SK-N-SH (cell line): Measurements from ENCODE around the gene EIF4G1. TPM values are rescaled to one million over a fixed set of nuclear protein-coding genes. Genes with fewer than 3 reads are reported as not detected.

Experiments used
- CTCF ChIA-PET: fragments of 300-600, 350-600 bp; formaldehyde crosslinking; extraction: SDS; loops from one replicate; lab custom pipeline; 2021; lab: Yijun Ruan, JAX
- POLR2A ChIA-PET: fragments of 350-600 bp; sonication (Branson Sonifier 250); formaldehyde crosslinking; extraction: SDS; loops from one replicate; lab custom pipeline; 2020; ENCODE audit warnings: antibody characterized with exemption, inconsistent platforms; lab: Yijun Ruan, JAX
- DNase-seq: peaks from one replicate; pipeline ENCODE4 v3.0.0; 2012
- H2AFZ ChIP-seq: fragments of 200-600 bp; sonication (generic); 2 replicates; pipeline ENCODE4 v1.8.1; 2016; ENCODE audit warnings: antibody characterized with exemption, mild to moderate bottlenecking, low read depth
- H3F3A ChIP-seq: fragments of 200-600 bp; sonication (generic); replicated peaks from 2 replicates; pipeline ENCODE3; 2016; ENCODE audit warnings: antibody characterized with exemption, mild to moderate bottlenecking; ENCODE audit not compliant: insufficient read depth
- H3K27ac ChIP-seq, 2 experiments: fragments of 200-500 bp in 1 of 2; fragments of 200-600 bp in 1 of 2; sonication (Bioruptor generic) in 1 of 2; sonication (generic), shearing (Covaris generic) in 1 of 2; 2 replicates each; pipeline versions ENCODE4 v1.5.1 to v1.6.1; 2014 to 2016; ENCODE audit warnings: low read depth in 2 of 2, inconsistent platforms in 1 of 2, low read length in 1 of 2, mild to moderate bottlenecking in 1 of 2, mixed read lengths in 1 of 2
- H3K27me3 ChIP-seq: fragments of 200-600 bp; sonication (generic), shearing (Covaris generic); 2 replicates; pipeline ENCODE4 v1.6.1; 2016; ENCODE audit warnings: mixed run types; ENCODE audit not compliant: insufficient read depth
- H3K36me3 ChIP-seq, 2 experiments: fragments of 200-500 bp in 1 of 2; fragments of 200-600 bp in 1 of 2; sonication (Bioruptor generic) in 1 of 2; sonication (generic) in 1 of 2; replicated peaks in 1 of 2; 2 replicates each; pipeline versions ENCODE3 to v1.5.1; 2014 to 2016; ENCODE audit warnings: low read length in 1 of 2, mild to moderate bottlenecking in 1 of 2; ENCODE audit not compliant: insufficient read depth in 2 of 2, control insufficient read depth in 1 of 2
- H3K4me1 ChIP-seq, 2 experiments: fragments of 200-500 bp in 1 of 2; fragments of 200-600 bp in 1 of 2; sonication (Bioruptor generic) in 1 of 2; sonication (generic), shearing (Covaris generic) in 1 of 2; 2 replicates each; pipeline versions ENCODE4 v1.5.1 to v1.6.1; 2014 to 2016; ENCODE audit warnings: low read depth in 1 of 2, low read length in 1 of 2, mixed run types in 1 of 2; ENCODE audit not compliant: insufficient read depth in 2 of 2, control insufficient read depth in 1 of 2
- H3K4me2 ChIP-seq: fragments of 200-600 bp; sonication (generic), shearing (Covaris generic); 2 replicates; pipeline ENCODE4 v1.6.1; 2017; ENCODE audit warnings: mixed run types
- H3K4me3 ChIP-seq, 2 experiments: fragments of 200-500 bp in 1 of 2; fragments of 200-600 bp in 1 of 2; sonication (Bioruptor generic) in 1 of 2; sonication (generic), shearing (Covaris generic) in 1 of 2; 2 replicates each; pipeline versions ENCODE4 v1.5.1 to v1.8.1; 2014 to 2016; ENCODE audit warnings: low read depth in 2 of 2, inconsistent platforms in 1 of 2, low read length in 1 of 2, mild to moderate bottlenecking in 1 of 2, mixed read lengths in 1 of 2, moderate library complexity in 1 of 2
- H3K79me2 ChIP-seq: fragments of 200-600 bp; sonication (generic); 2 replicates; pipeline ENCODE4 v1.8.1; 2017; ENCODE audit warnings: mild to moderate bottlenecking; ENCODE audit not compliant: insufficient read depth
- H3K9ac ChIP-seq: fragments of 200-600 bp; sonication (generic); 2 replicates; pipeline ENCODE4 v1.6.1; 2017; ENCODE audit warnings: mixed run types
- H3K9me2 ChIP-seq: fragments of 200-600 bp; sonication (generic); 2 replicates; pipeline ENCODE4 v1.6.1; 2017; ENCODE audit warnings: mixed run types
- H3K9me3 ChIP-seq: fragments of 200-600 bp; sonication (generic); 2 replicates; pipeline ENCODE4 v1.6.1; 2017; ENCODE audit warnings: mixed run types, mild to moderate bottlenecking, moderate library complexity
- H4K20me1 ChIP-seq: fragments of 200-600 bp; sonication (generic); 2 replicates; pipeline ENCODE4 v1.6.1; 2017; ENCODE audit warnings: mild to moderate bottlenecking, mixed run types; ENCODE audit not compliant: insufficient read depth
- ELF1 ChIP-seq: IDR thresholded peaks from 2 replicates; pipeline ENCODE4 v1.4.0; 2012
- EZH2phosphoT487 ChIP-seq: fragments of 200-600 bp; sonication (generic); IDR thresholded peaks from 2 replicates; pipeline ENCODE4 v1.6.1; 2017; ENCODE audit warnings: low read depth, mixed run types, mild to moderate bottlenecking, antibody characterized with exemption, moderate library complexity, borderline replicate concordance
- FOSL2 ChIP-seq: IDR thresholded peaks from 2 replicates; pipeline ENCODE4 v1.4.0; 2012; ENCODE audit warnings: low read depth, mild to moderate bottlenecking, moderate library complexity, borderline replicate concordance
- FOXJ3 ChIP-seq: sonication (generic); formaldehyde crosslinking; IDR thresholded peaks from 2 replicates; pipeline ENCODE4 v1.5.1; 2020; ENCODE audit warnings: mild to moderate bottlenecking, missing genetic modification reagents
- FOXM1 ChIP-seq: IDR thresholded peaks from 2 replicates; pipeline ENCODE4 v1.4.0; 2012; ENCODE audit warnings: low read depth, mild to moderate bottlenecking
- GABPA ChIP-seq: IDR thresholded peaks from 2 replicates; pipeline ENCODE4 v1.4.0; 2012; ENCODE audit warnings: low read depth, mild to moderate bottlenecking
- GATA2 ChIP-seq: sonication (generic); formaldehyde crosslinking; IDR thresholded peaks from 2 replicates; pipeline ENCODE4 v1.5.0; 2020; ENCODE audit warnings: mild to moderate bottlenecking, missing genetic modification reagents
- IRF3 ChIP-seq: fragments of 150-350 bp; IDR thresholded peaks from 2 replicates; pipeline ENCODE4 v1.6.1; 2016; ENCODE audit warnings: mild to moderate bottlenecking, low read depth, low read length
- MEF2A ChIP-seq: IDR thresholded peaks from 2 replicates; pipeline ENCODE4 v1.4.0; 2012; ENCODE audit warnings: low read depth, borderline replicate concordance
- NFIC ChIP-seq: IDR thresholded peaks from 2 replicates; pipeline ENCODE4 v1.4.0; 2012; ENCODE audit warnings: borderline replicate concordance
- NRF1 ChIP-seq: IDR thresholded peaks from 2 replicates; pipeline ENCODE4 v1.6.1; 2012; ENCODE audit warnings: low read depth, mild to moderate bottlenecking, low read length
- RAD21 ChIP-seq: IDR thresholded peaks from 2 replicates; pipeline ENCODE4 v1.6.1; 2012; ENCODE audit warnings: mild to moderate bottlenecking, low read length
- RCOR1 ChIP-seq: fragments of 150-350 bp; IDR thresholded peaks from 2 replicates; pipeline ENCODE4 v1.6.1; 2017; ENCODE audit warnings: antibody characterized with exemption, low read length
- RFX5 ChIP-seq: IDR thresholded peaks from 2 replicates; pipeline ENCODE4 v1.6.1; 2012; ENCODE audit warnings: mild to moderate bottlenecking, improper control_type of control experiment, low read length
- RXRA ChIP-seq: IDR thresholded peaks from 2 replicates; pipeline ENCODE4 v1.4.0; 2012; ENCODE audit warnings: low read depth, mild to moderate bottlenecking, borderline replicate concordance
- SIN3A ChIP-seq: IDR thresholded peaks from 2 replicates; pipeline ENCODE4 v1.6.1; 2012; ENCODE audit warnings: low read depth, mild to moderate bottlenecking, low read length, moderate library complexity, borderline replicate concordance
- TCF12 ChIP-seq: IDR thresholded peaks from 2 replicates; pipeline ENCODE4 v1.4.0; 2012
- TEAD4 ChIP-seq: IDR thresholded peaks from 2 replicates; pipeline ENCODE4 v1.4.0; 2012; ENCODE audit warnings: mild to moderate bottlenecking, borderline replicate concordance; ENCODE audit not compliant: insufficient read depth
- USF2 ChIP-seq: fragments of 150-350 bp; IDR thresholded peaks from 2 replicates; pipeline ENCODE4 v1.6.1; 2017; ENCODE audit warnings: antibody characterized with exemption, low read length, low read depth, borderline replicate concordance
- YY1 ChIP-seq: IDR thresholded peaks from 2 replicates; pipeline ENCODE4 v1.4.0; 2012; ENCODE audit warnings: low read depth, mild to moderate bottlenecking
- ZBTB33 ChIP-seq: IDR thresholded peaks from 2 replicates; pipeline ENCODE4 v1.4.0; 2012; ENCODE audit warnings: low read depth, borderline replicate concordance
- WGBS: methylation state at CpG from one replicate; pipeline ENCODE4 v1.1.6; 2017; ENCODE audit warnings: low lambda C conversion rate; 5-methylcytosine and 5-hydroxymethylcytosine counted together
- polyA plus RNA-seq, 3 experiments: library from polyadenylated mRNA; depleted of rRNA; stranded (reverse); fragments of >200 nt; gene quantifications; 2 replicates each; pipeline ENCODE4 v1.2.3, GENCODE V29; 2012

EIF4G1 gene
- polyA plus RNA-seq, 1 of the 3 experiments (the other 2 are of a cell fraction): 262 TPM

GRCh38 chr3:184377374-184377773 lies 63.0 kb downstream of the EIF4G1 start:
- TF ChIP-seq EZH2phosphoT487: no peak
- TF ChIP-seq GABPA: no peak
- TF ChIP-seq RFX5: no peak
- no peak for TF ChIP-seq TEAD4
- TF ChIP-seq TCF12: no peak
- TF ChIP-seq ELF1: no peak
- H3F3A ChIP-seq: peaks cover 4% of the 10 kb centered on the region
- no peak for DNase-seq
- ChIA-PET CTCF (interaction anchor here (0.6 to 2.3 kb wide), 3 partner anchors 39 to 136 kb away, joined by 3 to 10 read pairs (median 3); no protein-coding TSS in a partner anchor), POLR2A (interaction anchor here (0.6 kb wide), 1 partner anchor 142 kb away, joined by 3 read pairs; no protein-coding TSS in a partner anchor)
- no peaks in the 10 kb centered on the region for H3K9me2 ChIP-seq
- no peaks in the 10 kb centered on the region for H4K20me1 ChIP-seq
- no peak overlapping the region for H3K9ac ChIP-seq
- H3K79me2 ChIP-seq: no peaks in the 10 kb centered on the region
- no peak overlapping the region for H2AFZ ChIP-seq
- no peak overlapping the region for H3K4me3 ChIP-seq
- H3K4me1 ChIP-seq: peaks cover 0 to 12% of the 10 kb centered on the region in 2 experiments; a peak in 1 of 4 replicates
- no peaks in the 10 kb centered on the region for H3K9me3 ChIP-seq
- 83% methylated on average over 5 of the region's 5 CpGs for WGBS
- H3K4me2 ChIP-seq: no peak overlapping the region
- H3K27me3 ChIP-seq: peaks cover 7% of the 10 kb centered on the region; the same call in 1 of the 2 replicates
- H3K27ac ChIP-seq: no peak overlapping the region
- no peaks in the 10 kb centered on the region for H3K36me3 ChIP-seq

- no peak for TF ChIP-seq GATA2
- TF ChIP-seq FOSL2: no peak
- no peak for TF ChIP-seq SIN3A
- TF ChIP-seq FOXM1: no peak
- no peak for TF ChIP-seq TEAD4
- TF ChIP-seq USF2: no peak
- no peak for TF ChIP-seq YY1
- no peak for TF ChIP-seq NRF1
- TF ChIP-seq IRF3: no peak
- TF ChIP-seq RAD21: no peak
- no peak for TF ChIP-seq ZBTB33
- no peak for TF ChIP-seq RCOR1
- no peak for TF ChIP-seq MEF2A
- TF ChIP-seq RXRA: no peak
- no peak for TF ChIP-seq FOXJ3 (CRISPR knock-in tag)
- no peak for TF ChIP-seq NFIC
- Histone ChIP-seq H3K4me3 (no peak within 1 kb of the TSS), H3K9ac (no peak within 1 kb of the TSS), H3K4me1 (peaks cover 0 to 12% of the 10 kb centered on the region in 2 experiments; a peak in 1 of 4 replicates), H3K27me3 (peaks cover 7% of the 10 kb centered on the region; the same call in 1 of the 2 replicates), H4K20me1 (no peaks in the 10 kb centered on the region), H3K4me2 (no peak within 1 kb of the TSS; the same call in 1 of the 2 replicates), H3F3A (peaks cover 4% of the 10 kb centered on the region), H3K36me3 (no peaks in the 10 kb centered on the region), H2AFZ (no peak within 1 kb of the TSS), H3K79me2 (no peaks in the 10 kb centered on the region), H3K27ac (no peak within 1 kb of the TSS), H3K9me2 (no peaks in the 10 kb centered on the region), H3K9me3 (no peaks in the 10 kb centered on the region)
- CTCF ChIA-PET: interaction anchor here (0.6 to 2.3 kb wide), 3 partner anchors 39 to 136 kb away, joined by 3 to 10 read pairs (median 5); no protein-coding TSS in a partner anchor
- DNase-seq: no peak
- 79% methylated on average over 7 of the region's 7 CpGs for WGBS
- POLR2A ChIA-PET: no interaction called here
These were observed 63.6 kb downstream of the EIF4G1 start, which contains the start of gene THPO for GRCh38 chr3:184377882-184378445. THPO (minus strand) TSS chr3:184378207; CDS start chr3:184376259, 1,948 bp downstream.
